ENCODE results near the gene ARHGAP32.

- TF ChIP-seq SIN3A (IDR thresholded peaks at IDR 0.05; ENCODE audit: borderline replicate concordance, insufficient read depth, low read length), result no peak
- no peak for TF ChIP-seq POLR2AphosphoS5 (IDR thresholded peaks at IDR 0.05; ENCODE audit: low read depth, low read length)
- TF ChIP-seq TAF1 (IDR thresholded peaks at IDR 0.05; ENCODE audit: borderline replicate concordance, insufficient read depth, low read length), result no peak
- TF ChIP-seq REST (IDR thresholded peaks at IDR 0.05; ENCODE audit: insufficient read depth in 1 of 2, low read depth in 2 of 2, low read length in 2 of 2), result no peak
- no peak for TF ChIP-seq FOXP2 (optimal IDR thresholded peaks at IDR 0.05; ENCODE audit: borderline replicate concordance, extremely low read depth, extremely low read length, insufficient read depth)
These were observed 36.4 kb downstream of the ARHGAP32 start for GRCh38 chr11:129155745-129156144.

All from PFSK-1 (cell line).